Right atrium auricular region (tissue), 2 donors: ENCODE results near the gene ANKS1B. TPM values are rescaled to one million over a fixed set of nuclear protein-coding genes. Genes with fewer than 3 reads are reported as not detected.

ENCODE experiments used
- DNase-seq: peaks from one replicate; pipeline ENCODE4 v3.0.0-alpha.2; 2019; ENCODE audit warnings: low spot score
- H3K27ac ChIP-seq, 2 donors: fragments of 200-600 bp; sonication (generic); 1 replicate in 1 of 2; 2 replicates in 1 of 2; pipeline ENCODE4 v1.5.1; 2016 to 2019
- H3K27me3 ChIP-seq, 2 donors: fragments of 200-600 bp; sonication (generic); one replicate each; pipeline versions ENCODE4 v1.5.1 to v1.6.0; 2017 to 2019
- H3K36me3 ChIP-seq: fragments of 200-600 bp; sonication (generic); one replicate; pipeline ENCODE4 v1.5.1; 2016
- H3K4me1 ChIP-seq, 2 donors: fragments of 200-600 bp; sonication (generic); one replicate each; pipeline versions ENCODE4 v1.5.1 to v1.6.0; 2017 to 2019
- H3K4me3 ChIP-seq, 2 donors: fragments of 200-600 bp; sonication (generic); 1 replicate in 1 of 2; 2 replicates in 1 of 2; pipeline ENCODE4 v1.5.1; 2017 to 2019; ENCODE audit warnings: mild to moderate bottlenecking in 1 of 2, moderate library complexity in 1 of 2
- H3K9me3 ChIP-seq, 2 donors: fragments of 200-600 bp; sonication (generic); one replicate each; pipeline ENCODE4 v1.5.1; 2019
- CTCF ChIP-seq, 2 donors: fragments of 200-600 bp; sonication (generic); IDR thresholded peaks; one replicate each; pipeline ENCODE4 v1.5.1; 2019; ENCODE audit warnings: antibody characterized with exemption in 2 of 2
- total RNA-seq, 2 donors: library from RNA; depleted of rRNA; stranded (reverse); fragments of >200 nt; gene quantifications; one replicate each; pipeline ENCODE4 v1.1.0, GENCODE V29; 2016

The ANKS1B gene
- total RNA-seq, 2 donors from 2014 or later, result 2.4 to 3.1 TPM

GRCh38 chr12:99706736-99707473, 277.8 kb downstream of the ANKS1B start:
- Histone ChIP-seq H3K27me3 (no peaks in the 10 kb centered on the region), H3K4me3 (no peak overlapping the region), H3K36me3 (no peaks in the 10 kb centered on the region), H3K9me3 (peaks cover 0 to under 1% of the 10 kb centered on the region in 2 donors), H3K27ac (no peak overlapping the region), H3K4me1 (no peaks in the 10 kb centered on the region)
- DNase-seq, result no peak
- TF ChIP-seq CTCF (IDR thresholded peaks at IDR 0.05), result no peak

- no peak for DNase-seq
- TF ChIP-seq CTCF (IDR thresholded peaks at IDR 0.05), result no peak
- Histone ChIP-seq H3K27ac (no peak overlapping the region), H3K4me1 (no peaks in the 10 kb centered on the region), H3K4me3 (no peak overlapping the region), H3K27me3 (no peaks in the 10 kb centered on the region), H3K9me3 (no peaks in the 10 kb centered on the region), H3K36me3 (no peaks in the 10 kb centered on the region)
Measured at GRCh38 chr12:99704458-99704857, 280.3 kb downstream of the ANKS1B start.

GRCh38 chr12:99704036-99704435, 280.7 kb downstream of the ANKS1B start:
- Histone ChIP-seq H3K9me3 (no peaks in the 10 kb centered on the region), H3K4me3 (no peak overlapping the region), H3K27ac (no peak overlapping the region), H3K4me1 (no peaks in the 10 kb centered on the region), H3K36me3 (no peaks in the 10 kb centered on the region), H3K27me3 (no peaks in the 10 kb centered on the region)
- DNase-seq, result no peak
- TF ChIP-seq CTCF (IDR thresholded peaks at IDR 0.05), result no peak

- H3K36me3 ChIP-seq, result no peaks in the 10 kb centered on the region
- DNase-seq, result no peak
- no peak overlapping the region for H3K27ac ChIP-seq
- H3K4me3 ChIP-seq, result no peak overlapping the region
- H3K9me3 ChIP-seq, result no peaks in the 10 kb centered on the region
- no peak for TF ChIP-seq CTCF (IDR thresholded peaks at IDR 0.05)
- no peaks in the 10 kb centered on the region for H3K4me1 ChIP-seq
- H3K27me3 ChIP-seq, result no peaks in the 10 kb centered on the region
Measured at GRCh38 chr12:99700032-99700431, 284.7 kb downstream of the ANKS1B start.

GRCh38 chr12:99695050-99695449, 289.7 kb downstream of the ANKS1B start:
- Histone ChIP-seq H3K4me1 (no peaks in the 10 kb centered on the region), H3K4me3 (no peak overlapping the region), H3K36me3 (no peaks in the 10 kb centered on the region), H3K9me3 (no peaks in the 10 kb centered on the region), H3K27ac (no peak overlapping the region), H3K27me3 (no peaks in the 10 kb centered on the region)
- no peak for DNase-seq
- TF ChIP-seq CTCF (IDR thresholded peaks at IDR 0.05), result no peak

- Histone ChIP-seq H3K36me3 (no peaks in the 10 kb centered on the region), H3K4me1 (no peaks in the 10 kb centered on the region), H3K27ac (no peak overlapping the region), H3K4me3 (no peak overlapping the region), H3K27me3 (no peaks in the 10 kb centered on the region), H3K9me3 (peaks cover 0 to 5% of the 10 kb centered on the region in 2 donors)
- DNase-seq, result no peak
- TF ChIP-seq CTCF (IDR thresholded peaks at IDR 0.05), result no peak
Measured at GRCh38 chr12:99686142-99686541, 298.6 kb downstream of the ANKS1B start.
